Gastrocnemius medialis (tissue), 4 donors: ENCODE data around the gene ORMDL1. TPM values are rescaled to one million over a fixed set of nuclear protein-coding genes. Genes with fewer than 3 reads are reported as not detected.

Experiments used
- ATAC-seq, 2 donors: fragments of 150-250 bp; one replicate each; pipeline ENCODE4 v1.9.1; 2016
- DNase-seq, 2 donors: peaks; one replicate each; pipeline ENCODE4 v3.0.0-alpha.2; 2019
- H3K27ac ChIP-seq, 4 donors: fragments of 200-600 bp; sonication (generic); 1 replicate in 1 of 4; 2 replicates in 3 of 4; pipeline ENCODE4 v1.5.1; 2016 to 2018; ENCODE audit warnings: mild to moderate bottlenecking in 2 of 4, moderate library complexity in 1 of 4
- H3K27me3 ChIP-seq, 3 donors: fragments of 200-600 bp; sonication (generic) in 2 of 3; 1 replicate in 1 of 3; 2 replicates in 2 of 3; pipeline versions ENCODE4 v1.5.1 to v1.6.0; 2016 to 2019; ENCODE audit warnings: mild to moderate bottlenecking in 1 of 3, moderate library complexity in 1 of 3
- H3K36me3 ChIP-seq, 2 donors: fragments of 200-600 bp; sonication (generic) in 1 of 2; one replicate each; pipeline ENCODE4 v1.5.1; 2017 to 2018
- H3K4me1 ChIP-seq, 2 donors: fragments of 200-600 bp; sonication (generic) in 1 of 2; one replicate each; pipeline ENCODE4 v1.5.1; 2016 to 2017; ENCODE audit warnings: mild to moderate bottlenecking in 2 of 2
- H3K4me3 ChIP-seq, 4 donors: fragments of 200-600 bp; sonication (generic) in 3 of 4; 1 replicate in 1 of 4; 2 replicates in 3 of 4; pipeline ENCODE4 v1.5.1; 2016 to 2019; ENCODE audit warnings: mild to moderate bottlenecking in 2 of 4
- H3K9me3 ChIP-seq, 3 donors: fragments of 200-600 bp; sonication (generic) in 2 of 3; 1 replicate in 1 of 3; 2 replicates in 2 of 3; pipeline ENCODE4 v1.5.1; 2016 to 2019
- CTCF ChIP-seq, 5 experiments: fragments of 450-650 bp in 3 of 5; fragments of 200-600 bp in 2 of 5; sonication (generic) in 2 of 5; IDR thresholded peaks in 4 of 5; conservative IDR thresholded peaks in 1 of 5; 1 replicate in 4 of 5; 2 replicates in 1 of 5; pipeline ENCODE4 v1.5.1; 2016 to 2019; ENCODE audit warnings: antibody characterized with exemption in 5 of 5, mild to moderate bottlenecking in 3 of 5, moderate library complexity in 3 of 5
- POLR2A ChIP-seq, 2 donors: fragments of 450-650 bp; IDR thresholded peaks; one replicate each; pipeline ENCODE4 v1.6.1; 2017; ENCODE audit warnings: antibody characterized with exemption in 2 of 2, mild to moderate bottlenecking in 2 of 2, moderate library complexity in 2 of 2
- in situ Hi-C, 4 donors: fragments of 200-750 bp; cut with MboI; loops; one replicate each; pipeline versions ENCODE4 v1.15.0 to v1.8.0; 2017; ENCODE audit warnings: low sequenced_read_pairs in 4 of 4
- intact Hi-C: fragments of 100-400 bp; cut with DNase I; formaldehyde crosslinking; loops from one replicate; pipeline ENCODE4 v1.15.1; 2023; ENCODE audit warnings: low total_unique reads
- total RNA-seq, 4 donors: library from RNA; depleted of rRNA; stranded (reverse); fragments of >200 nt; gene quantifications; one replicate each; pipeline versions ENCODE4 v1.1.0 to v1.2.3, GENCODE V29; 2016

Gene ORMDL1
- total RNA-seq = 10 to 100 TPM; 13.3 to 38.9 (median 23.7) TPM

GRCh38 chr2:189783927-189784867 is at the start of gene ORMDL1, which contains the start of gene PMS1:
TSS of gene ORMDL1 (minus strand) at chr2:189784339. CDS start at chr2:189782595, 1,744 bp downstream.
TSS of gene PMS1 (plus strand) at chr2:189784450. CDS start at chr2:189791810, 7,360 bp downstream.
- intact Hi-C loops (loop anchor here (1.0 to 10.0 kb wide), 6 partner anchors 22 to 863 kb away; partner anchors contain the start of genes ASNSD1, HIBCH, NAB1 and OSGEPL1), in situ Hi-C loops (loop anchor here in 2 of 4 donors (10.0 to 25.0 kb wide), 2 partner anchors 109 to 278 kb away; partner anchors contain the start of genes ANKAR (in 1 of the 2) and MSTN (in 1 of the 2))
- Histone ChIP-seq H3K27ac (peak within 1 kb of the TSS; percentile 88 to 96 (median 94)), H3K36me3 (peaks cover 0 to 36% of the 10 kb centered on the region in 2 donors), H3K4me3 (peak within 1 kb of the TSS; percentile 74 to 89 (median 81)), H3K9me3 (no peaks in the 10 kb centered on the region), H3K4me1 (peaks cover 25 to 33% of the 10 kb centered on the region in 2 donors), H3K27me3 (no peaks in the 10 kb centered on the region)
- peak; percentile 92 to 93 for ATAC-seq
- peak; percentile 92 to 94 for DNase-seq
- TF ChIP-seq CTCF (IDR thresholded peaks at IDR 0.05 in 4 of 5, conservative IDR thresholded peaks at IDR 0.05 in 1 of 5) (no peak), POLR2A (IDR thresholded peaks at IDR 0.05) (peak; percentile 92 to 94)

GRCh38 chr2:189830510-189830909 is 46.4 kb upstream of the ORMDL1 start:
- H3K27ac ChIP-seq = no peak overlapping the region
- H3K4me3 ChIP-seq = no peak overlapping the region
- in situ Hi-C loops (no loop called here), intact Hi-C loops (no loop called here)
- peaks cover 4 to 17% of the 10 kb centered on the region in 2 donors for H3K4me1 ChIP-seq
- no peak for DNase-seq
- no peak for ATAC-seq
- no peaks in the 10 kb centered on the region for H3K36me3 ChIP-seq
- no peaks in the 10 kb centered on the region for H3K27me3 ChIP-seq
- TF ChIP-seq CTCF (IDR thresholded peaks at IDR 0.05 in 4 of 5, conservative IDR thresholded peaks at IDR 0.05 in 1 of 5) (no peak), POLR2A (IDR thresholded peaks at IDR 0.05) (no peak)
- no peaks in the 10 kb centered on the region for H3K9me3 ChIP-seq

- TF ChIP-seq POLR2A (IDR thresholded peaks at IDR 0.05) (no peak), CTCF (IDR thresholded peaks at IDR 0.05 in 4 of 5, conservative IDR thresholded peaks at IDR 0.05 in 1 of 5) (no peak)
- no peak overlapping the region for H3K4me3 ChIP-seq
- in situ Hi-C loops (no loop called here), intact Hi-C loops (no loop called here)
- H3K27me3 ChIP-seq = no peaks in the 10 kb centered on the region
- DNase-seq = no peak
- no peak for ATAC-seq
- no peaks in the 10 kb centered on the region for H3K9me3 ChIP-seq
- H3K4me1 ChIP-seq = peaks cover 6 to 18% of the 10 kb centered on the region in 2 donors
- no peak overlapping the region for H3K27ac ChIP-seq
- no peaks in the 10 kb centered on the region for H3K36me3 ChIP-seq
Measured at GRCh38 chr2:189829102-189829833, 45.1 kb upstream of the ORMDL1 start.

GRCh38 chr2:189826039-189826438 is 41.9 kb upstream of the ORMDL1 start:
- DNase-seq = no peak
- intact Hi-C loops = no loop called here

More at GRCh38 chr2:189826039-189826438, 41.9 kb upstream of the ORMDL1 start:
- TF ChIP-seq POLR2A (IDR thresholded peaks at IDR 0.05) (no peak), CTCF (IDR thresholded peaks at IDR 0.05 in 4 of 5, conservative IDR thresholded peaks at IDR 0.05 in 1 of 5) (no peak)
- no peak overlapping the region for H3K27ac ChIP-seq
- H3K4me3 ChIP-seq = no peak overlapping the region
- no peak for ATAC-seq
- H3K27me3 ChIP-seq = no peaks in the 10 kb centered on the region
- no peaks in the 10 kb centered on the region for H3K9me3 ChIP-seq
- H3K4me1 ChIP-seq = peaks cover 6 to 19% of the 10 kb centered on the region in 2 donors
- in situ Hi-C loops = no loop called here
- no peaks in the 10 kb centered on the region for H3K36me3 ChIP-seq
